ENCODE measurements around the gene RPP30. TPM values are rescaled to one million over a fixed set of nuclear protein-coding genes. Genes with fewer than 3 reads are reported as not detected.

The RPP30 gene
- total and polyA plus RNA-seq, 2 experiments from 2014 or later = 31.3 to 54.6 TPM

DNA sequence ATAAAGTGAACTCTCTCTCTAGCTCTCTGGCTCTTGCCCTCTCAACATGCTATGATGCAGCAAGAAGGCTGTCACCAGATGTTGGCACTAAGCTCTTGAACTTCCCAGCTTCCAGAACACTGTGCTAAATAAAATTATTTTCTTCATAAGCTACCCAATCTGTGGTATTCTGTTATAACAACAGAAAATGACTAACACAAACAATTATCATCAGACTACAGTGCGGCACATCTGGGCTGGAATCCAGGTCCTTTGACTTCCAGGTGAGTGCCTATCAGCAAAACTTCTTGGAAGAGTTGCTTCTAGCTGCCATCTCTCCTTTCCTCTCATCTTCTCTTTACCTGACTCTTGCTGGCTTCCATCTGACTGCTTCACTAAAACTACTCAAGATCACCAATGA, 34.3 kb upstream of the RPP30 start:
- no peaks in the 10 kb centered on the region for H3F3A ChIP-seq (ENCODE audit: insufficient read depth)
- TF ChIP-seq EZH2 (IDR thresholded peaks at IDR 0.05; ENCODE audit: insufficient read depth, poor library complexity, severe bottlenecking) = no peak
- no peak for TF ChIP-seq EZH2phosphoT487 (IDR thresholded peaks at IDR 0.05; ENCODE audit: insufficient read depth, low read depth)
- H3K9me3 ChIP-seq (ENCODE audit: low read depth) = no peaks in the 10 kb centered on the region
- H3K9ac ChIP-seq = no peak overlapping the region
- H4K20me1 ChIP-seq (ENCODE audit: insufficient read depth) = no peaks in the 10 kb centered on the region
- no peak overlapping the region for H2AFZ ChIP-seq
- H3K4me3 ChIP-seq = no peak overlapping the region
- no peak overlapping the region for H3K27ac ChIP-seq
- no peaks in the 10 kb centered on the region; the same call in none of the 2 replicates for H3K9me2 ChIP-seq (ENCODE audit: insufficient read depth)
- no peak overlapping the region for H3K4me2 ChIP-seq (ENCODE audit: unreplicated experiment)
- H3K27me3 ChIP-seq (replicated peaks; ENCODE audit: insufficient read depth) = no peaks in the 10 kb centered on the region
- no peaks in the 10 kb centered on the region for H3K36me3 ChIP-seq (ENCODE audit: low read depth)
- no peaks in the 10 kb centered on the region for H3K4me1 ChIP-seq (ENCODE audit: insufficient read depth)
- 52 to 53% methylated on average over 1 of the region's 1 CpG for WGBS, 2 experiments (ENCODE audit: low coverage in 1 of 2, low lambda C conversion rate in 2 of 2, missing lambda C conversion rate in 2 of 2)
- in situ Hi-C loops (cut with MboI) = no loop called here
- H3K79me2 ChIP-seq (ENCODE audit: insufficient read depth) = no peaks in the 10 kb centered on the region
- no peak for DNase-seq

DNA sequence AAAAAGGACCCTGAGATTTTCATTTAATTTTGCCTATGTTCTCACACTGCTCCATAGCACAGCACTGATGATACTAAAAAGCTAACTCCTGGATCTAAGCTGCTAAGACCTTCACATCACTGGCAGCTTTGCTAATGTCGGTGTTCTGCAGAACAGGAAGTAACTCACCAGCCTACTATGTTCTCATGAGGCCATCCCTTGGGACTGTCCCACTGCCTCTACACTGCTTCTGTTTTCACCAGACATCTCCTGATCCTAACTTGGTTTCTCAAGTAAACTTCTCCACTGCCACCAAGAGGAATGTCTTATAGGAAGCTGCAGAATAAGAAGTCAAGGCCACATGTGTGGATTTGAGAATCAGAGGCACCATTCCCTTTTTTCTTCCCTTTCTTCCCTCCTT, 29.0 kb upstream of the RPP30 start:
- no peaks in the 10 kb centered on the region; the same call in 1 of the 2 replicates for H3K9me2 ChIP-seq (ENCODE audit: insufficient read depth)
- H3K9me3 ChIP-seq (ENCODE audit: low read depth) = no peaks in the 10 kb centered on the region
- H3K4me2 ChIP-seq (ENCODE audit: unreplicated experiment) = no peak overlapping the region
- peaks cover 4% of the 10 kb centered on the region; the same call in 1 of the 2 replicates for H3F3A ChIP-seq (ENCODE audit: insufficient read depth)
- peak; percentile 25 for DNase-seq
- no peaks in the 10 kb centered on the region for H3K36me3 ChIP-seq (ENCODE audit: low read depth)
- no peaks in the 10 kb centered on the region for H3K79me2 ChIP-seq (ENCODE audit: insufficient read depth)
- no peak for TF ChIP-seq EZH2 (IDR thresholded peaks at IDR 0.05; ENCODE audit: insufficient read depth, poor library complexity, severe bottlenecking)
- no peak for TF ChIP-seq EZH2phosphoT487 (IDR thresholded peaks at IDR 0.05; ENCODE audit: insufficient read depth, low read depth)
- H3K4me1 ChIP-seq (ENCODE audit: insufficient read depth) = peaks cover 10% of the 10 kb centered on the region
- H3K9ac ChIP-seq = no peak overlapping the region
- no peak overlapping the region for H3K27ac ChIP-seq
- in situ Hi-C loops (cut with MboI) = no loop called here
- no peaks in the 10 kb centered on the region for H3K27me3 ChIP-seq (replicated peaks; ENCODE audit: insufficient read depth)
- WGBS, 2 experiments (ENCODE audit: low coverage in 1 of 2, low lambda C conversion rate in 2 of 2, missing lambda C conversion rate in 2 of 2) = 26 to 33% methylated on average over 1 of the region's 1 CpG
- H4K20me1 ChIP-seq (ENCODE audit: insufficient read depth) = no peaks in the 10 kb centered on the region
- H2AFZ ChIP-seq = no peak overlapping the region
- H3K4me3 ChIP-seq = no peak overlapping the region

DNA sequence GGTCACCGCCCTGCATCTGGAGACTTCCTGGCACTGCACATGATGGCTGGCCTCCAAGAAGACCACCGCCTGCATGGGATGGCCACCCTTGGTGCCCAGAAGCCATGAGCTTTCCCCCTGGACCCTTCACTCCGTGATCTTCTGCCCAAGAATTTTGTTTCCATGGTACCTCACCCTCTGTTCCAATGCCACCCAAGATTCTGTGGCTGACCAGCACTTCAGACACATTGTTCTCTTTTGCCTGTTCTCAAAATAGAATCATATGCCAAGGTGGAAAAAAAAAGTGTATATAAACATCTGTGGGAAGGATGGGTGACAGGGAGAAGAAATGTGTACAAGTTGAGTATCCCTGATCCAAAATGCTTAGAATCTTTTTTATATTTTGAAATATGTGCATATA, 26.0 kb upstream of the RPP30 start:
- no peaks in the 10 kb centered on the region for H3K9me3 ChIP-seq (ENCODE audit: low read depth)
- in situ Hi-C loops (cut with MboI) = no loop called here
- no peak overlapping the region for H3K27ac ChIP-seq
- TF ChIP-seq EZH2phosphoT487 (IDR thresholded peaks at IDR 0.05; ENCODE audit: insufficient read depth, low read depth) = no peak
- no peak for TF ChIP-seq EZH2 (IDR thresholded peaks at IDR 0.05; ENCODE audit: insufficient read depth, poor library complexity, severe bottlenecking)
- H3K27me3 ChIP-seq (replicated peaks; ENCODE audit: insufficient read depth) = no peaks in the 10 kb centered on the region
- H3F3A ChIP-seq (ENCODE audit: insufficient read depth) = peaks cover 12% of the 10 kb centered on the region
- H3K4me2 ChIP-seq (ENCODE audit: unreplicated experiment) = no peak overlapping the region
- H3K36me3 ChIP-seq (ENCODE audit: low read depth) = no peaks in the 10 kb centered on the region
- WGBS, 2 experiments (ENCODE audit: low coverage in 1 of 2, low lambda C conversion rate in 2 of 2, missing lambda C conversion rate in 2 of 2) = 74 to 75% methylated on average over 3 of the region's 3 CpGs
- no peak overlapping the region for H2AFZ ChIP-seq
- H4K20me1 ChIP-seq (ENCODE audit: insufficient read depth) = no peaks in the 10 kb centered on the region
- no peak overlapping the region for H3K4me3 ChIP-seq
- no peak overlapping the region for H3K9ac ChIP-seq
- no peaks in the 10 kb centered on the region for H3K9me2 ChIP-seq (ENCODE audit: insufficient read depth)
- no peaks in the 10 kb centered on the region for H3K79me2 ChIP-seq (ENCODE audit: insufficient read depth)
- H3K4me1 ChIP-seq (ENCODE audit: insufficient read depth) = peaks cover 16% of the 10 kb centered on the region
- no peak for DNase-seq

DNA sequence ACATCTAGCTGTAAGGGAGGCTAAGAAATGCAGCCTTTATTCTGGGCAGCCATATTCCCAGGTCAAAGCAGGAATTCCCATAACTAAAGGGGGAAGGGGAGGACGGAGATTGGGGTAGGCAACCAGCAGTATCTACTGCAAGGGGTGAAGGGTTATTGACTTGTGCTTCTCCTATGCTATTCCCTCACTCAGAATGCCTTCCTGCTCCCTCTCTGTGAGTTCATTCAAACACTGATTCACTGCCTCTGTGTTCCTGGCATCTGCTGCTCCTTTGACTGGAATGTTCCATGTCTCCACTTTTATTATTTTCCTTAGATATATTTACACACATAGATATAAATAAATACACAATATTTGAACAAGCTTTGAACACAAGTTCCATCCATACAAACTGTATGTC, 25.0 kb upstream of the RPP30 start:
- 24 to 25% methylated on average over 1 of the region's 1 CpG for WGBS, 2 experiments (ENCODE audit: low coverage in 1 of 2, low lambda C conversion rate in 2 of 2, missing lambda C conversion rate in 2 of 2)
- no peaks in the 10 kb centered on the region for H3K9me3 ChIP-seq (ENCODE audit: low read depth)
- H3K79me2 ChIP-seq (ENCODE audit: insufficient read depth) = no peaks in the 10 kb centered on the region
- H3K4me2 ChIP-seq (ENCODE audit: unreplicated experiment) = peak overlapping the region; percentile 52
- no peaks in the 10 kb centered on the region for H3K9me2 ChIP-seq (ENCODE audit: insufficient read depth)
- no peak overlapping the region for H3K4me3 ChIP-seq
- H3K9ac ChIP-seq = peak overlapping the region; percentile 18; the same call in 1 of the 2 replicates
- peaks cover 15% of the 10 kb centered on the region for H3F3A ChIP-seq (ENCODE audit: insufficient read depth)
- H3K36me3 ChIP-seq (ENCODE audit: low read depth) = no peaks in the 10 kb centered on the region
- in situ Hi-C loops (cut with MboI) = no loop called here
- DNase-seq = peak; percentile 64
- H2AFZ ChIP-seq = no peak overlapping the region
- H3K27me3 ChIP-seq (replicated peaks; ENCODE audit: insufficient read depth) = no peaks in the 10 kb centered on the region
- peak overlapping the region; percentile 41 for H3K27ac ChIP-seq
- H4K20me1 ChIP-seq (ENCODE audit: insufficient read depth) = no peaks in the 10 kb centered on the region
- peaks cover 16% of the 10 kb centered on the region for H3K4me1 ChIP-seq (ENCODE audit: insufficient read depth)
- TF ChIP-seq EZH2 (IDR thresholded peaks at IDR 0.05; ENCODE audit: insufficient read depth, poor library complexity, severe bottlenecking) = no peak
- TF ChIP-seq EZH2phosphoT487 (IDR thresholded peaks at IDR 0.05; ENCODE audit: insufficient read depth, low read depth) = no peak

DNA sequence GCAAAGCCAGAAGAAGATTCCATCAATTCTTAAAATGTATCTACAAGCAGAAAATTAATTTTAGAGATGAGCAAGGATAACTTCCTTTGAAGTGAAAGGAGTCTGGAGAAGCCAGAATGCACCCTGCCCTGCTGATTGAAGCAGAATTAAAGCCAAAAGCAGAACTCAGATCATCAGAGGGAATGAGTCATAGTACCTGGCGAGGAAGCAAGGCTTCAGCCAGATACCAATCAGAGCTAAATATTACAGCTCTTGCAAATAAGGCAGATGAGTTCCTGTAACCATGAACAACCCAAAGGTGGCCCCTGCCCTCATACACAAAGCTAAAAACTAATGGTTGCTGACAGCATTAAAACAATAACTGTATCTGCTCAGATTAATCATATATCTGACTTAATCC, 24.3 kb upstream of the RPP30 start:
- Histone ChIP-seq H3K79me2 (ENCODE audit: insufficient read depth) (no peaks in the 10 kb centered on the region), H3K27ac (peak overlapping the region; percentile 41), H3K4me1 (ENCODE audit: insufficient read depth) (peaks cover 16% of the 10 kb centered on the region), H3F3A (ENCODE audit: insufficient read depth) (peaks cover 15% of the 10 kb centered on the region), H3K9ac (no peak overlapping the region; the same call in 1 of the 2 replicates), H3K9me2 (ENCODE audit: insufficient read depth) (no peaks in the 10 kb centered on the region), H4K20me1 (ENCODE audit: insufficient read depth) (no peaks in the 10 kb centered on the region), H3K4me2 (ENCODE audit: unreplicated experiment) (peak overlapping the region; percentile 52), H3K36me3 (ENCODE audit: low read depth) (no peaks in the 10 kb centered on the region), H3K27me3 (replicated peaks; ENCODE audit: insufficient read depth) (no peaks in the 10 kb centered on the region), H3K4me3 (no peak overlapping the region), H2AFZ (no peak overlapping the region), H3K9me3 (ENCODE audit: low read depth) (no peaks in the 10 kb centered on the region)
- TF ChIP-seq EZH2phosphoT487 (IDR thresholded peaks at IDR 0.05; ENCODE audit: insufficient read depth, low read depth) (no peak), EZH2 (IDR thresholded peaks at IDR 0.05; ENCODE audit: insufficient read depth, poor library complexity, severe bottlenecking) (no peak)
- DNase-seq = peak; percentile 80
- WGBS, 2 experiments (ENCODE audit: low coverage in 1 of 2, low lambda C conversion rate in 2 of 2, missing lambda C conversion rate in 2 of 2) = 0% methylated on average over 1 of the region's 1 CpG
- in situ Hi-C loops (cut with MboI) = no loop called here

Data from GM23248 (cell line).